Measurements from ENCODE around the gene SMIM22.

The SMIM22 gene

DNA sequence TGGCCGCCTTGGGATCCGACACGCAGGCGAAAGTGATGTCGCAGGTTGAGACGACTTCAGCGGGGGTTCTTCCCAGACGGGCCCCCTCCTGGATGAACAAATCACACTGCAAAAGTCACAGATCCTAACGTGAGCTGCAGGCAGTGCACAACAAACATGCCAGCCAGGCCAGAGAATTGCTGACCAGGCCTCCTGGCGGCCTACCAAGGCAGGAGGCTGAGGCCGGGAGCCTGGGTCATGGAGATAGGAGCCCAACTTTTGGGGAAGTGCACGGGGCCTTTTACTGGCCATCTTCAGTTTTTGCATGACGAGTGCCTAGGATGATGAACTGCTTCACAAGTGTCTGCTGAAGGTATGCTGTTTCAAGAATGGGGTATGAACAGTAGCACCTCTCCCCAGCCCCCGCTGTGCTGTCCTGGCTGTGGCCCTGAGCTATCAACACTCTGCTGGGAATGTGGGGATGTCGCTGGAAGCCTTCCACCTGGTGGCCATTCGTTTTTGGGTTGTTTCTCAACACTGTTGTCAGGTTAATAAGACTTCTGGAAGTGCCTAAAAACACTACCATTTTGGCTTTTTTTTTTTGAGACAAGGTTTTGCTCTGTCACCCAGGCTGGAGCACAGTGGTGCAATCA lies 19.5 kb downstream of the SMIM22 start:
- no peak for DNase-seq (ENCODE audit: low spot score)

DNA sequence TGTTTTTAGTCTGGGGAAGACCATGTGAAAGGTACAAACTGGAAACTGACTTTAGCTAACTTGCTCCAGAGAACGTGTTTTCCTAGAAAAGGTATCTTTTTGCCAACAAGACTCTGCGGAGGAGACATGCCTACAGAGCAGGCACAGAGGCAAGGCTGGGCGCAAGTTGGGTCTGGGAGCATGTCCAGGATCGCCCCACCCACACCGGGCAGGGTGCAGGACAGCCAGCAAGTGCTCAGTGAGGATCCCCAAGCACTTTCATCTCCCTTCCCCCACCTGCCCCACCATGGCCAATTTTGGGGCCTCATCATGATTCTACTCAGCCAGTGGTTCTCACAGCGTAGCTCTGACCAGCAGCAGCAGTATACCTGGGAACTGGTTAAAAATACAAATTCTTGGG lies 25.5 kb downstream of the SMIM22 start:
- DNase-seq (ENCODE audit: low spot score) = no peak

DNA sequence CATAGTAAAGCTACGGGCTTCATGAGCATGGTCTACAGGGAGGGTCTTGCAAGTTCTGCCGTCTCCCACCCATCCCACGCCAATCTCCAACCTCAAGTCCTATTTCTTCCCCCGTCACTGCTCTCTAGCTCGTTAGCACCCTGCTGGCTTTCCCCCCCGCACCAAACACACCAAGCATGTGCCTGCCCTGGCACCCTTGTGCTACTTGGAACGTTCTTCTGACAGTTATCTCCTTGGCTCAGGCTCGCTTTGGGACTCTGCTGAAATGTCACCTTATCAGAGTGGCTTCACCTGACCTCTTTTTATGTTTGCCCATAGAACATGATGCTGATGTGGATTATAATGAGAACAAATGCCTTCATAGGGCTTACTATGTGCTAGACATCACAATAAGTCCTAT lies 30.0 kb downstream of the SMIM22 start:
- DNase-seq (ENCODE audit: low spot score) = no peak

DNA sequence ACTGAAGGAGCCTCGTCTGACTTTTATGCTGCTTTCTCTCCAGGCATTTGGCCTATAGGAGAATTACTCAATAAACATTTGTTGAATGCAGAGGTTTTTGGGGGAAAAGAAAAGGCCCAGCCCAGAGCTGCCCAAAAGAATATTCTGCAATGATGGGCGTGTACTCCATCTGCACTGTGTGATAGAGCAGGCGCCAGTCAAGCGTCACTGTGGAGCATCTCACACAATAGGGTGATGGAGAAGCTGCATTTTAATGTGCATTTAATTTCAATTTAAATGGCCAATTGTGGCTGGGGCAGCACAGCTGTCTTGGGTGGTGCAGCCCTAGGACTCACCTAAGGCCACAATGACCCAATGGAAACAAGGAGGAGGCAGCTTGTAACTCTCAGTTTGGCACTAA lies 31.4 kb downstream of the SMIM22 start:
- no peak for DNase-seq (ENCODE audit: low spot score)

DNA sequence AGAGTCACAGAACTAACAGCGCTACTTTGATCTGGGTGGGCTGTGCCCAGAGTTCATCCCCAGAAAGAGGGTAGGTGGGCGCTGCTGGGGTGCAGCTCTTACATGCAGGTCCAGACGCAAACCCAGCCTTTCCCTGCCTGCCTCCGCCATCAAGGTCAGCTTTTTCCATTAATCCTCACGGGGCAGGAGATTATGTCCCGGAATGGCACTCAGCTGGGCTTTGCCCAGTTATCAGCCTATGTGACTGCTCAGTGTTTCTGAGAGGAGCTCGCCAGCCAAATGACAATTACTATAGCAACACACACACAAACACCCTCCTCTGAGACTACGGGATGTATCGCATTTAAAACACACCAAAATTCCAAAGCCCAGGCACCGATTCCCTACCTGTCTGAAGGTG lies 31.8 kb downstream of the SMIM22 start:
- no peak for DNase-seq (ENCODE audit: low spot score)

DNA sequence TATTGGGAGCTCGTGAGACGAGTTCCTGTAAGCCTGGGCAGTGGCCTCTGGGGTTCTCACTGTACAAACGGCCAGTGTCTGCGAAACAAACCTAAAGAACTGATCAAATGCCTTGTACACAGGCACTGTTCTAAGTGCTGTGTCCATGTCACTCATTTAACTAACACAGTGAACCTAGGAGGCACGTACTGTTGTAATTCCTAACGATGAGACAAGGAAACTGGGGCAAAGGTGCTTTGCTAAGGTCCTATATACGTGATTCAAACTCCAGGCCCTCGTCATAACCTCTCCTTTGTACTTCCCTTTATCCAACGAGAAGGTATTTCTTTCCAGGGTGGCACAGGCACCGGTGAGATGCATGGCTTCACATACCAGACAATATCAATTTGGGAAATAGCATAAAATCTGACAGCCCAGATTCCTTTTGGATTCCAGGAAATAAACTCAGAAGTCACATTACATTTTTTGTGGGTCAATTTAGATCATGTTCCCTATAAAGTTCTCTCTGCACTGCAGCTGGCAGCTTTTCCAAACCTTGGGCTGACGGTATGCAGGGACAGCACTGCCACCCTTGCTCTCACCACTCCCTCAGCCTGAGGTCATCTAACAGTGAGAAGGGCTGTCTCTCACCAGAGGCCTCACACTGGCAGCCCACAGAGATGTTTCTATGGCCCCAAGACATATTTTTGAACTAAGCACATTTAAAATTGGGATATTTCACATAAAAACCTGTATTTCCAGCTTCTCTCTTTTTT lies 33.6 kb downstream of the SMIM22 start:
- DNase-seq (ENCODE audit: low spot score) = no peak

DNA sequence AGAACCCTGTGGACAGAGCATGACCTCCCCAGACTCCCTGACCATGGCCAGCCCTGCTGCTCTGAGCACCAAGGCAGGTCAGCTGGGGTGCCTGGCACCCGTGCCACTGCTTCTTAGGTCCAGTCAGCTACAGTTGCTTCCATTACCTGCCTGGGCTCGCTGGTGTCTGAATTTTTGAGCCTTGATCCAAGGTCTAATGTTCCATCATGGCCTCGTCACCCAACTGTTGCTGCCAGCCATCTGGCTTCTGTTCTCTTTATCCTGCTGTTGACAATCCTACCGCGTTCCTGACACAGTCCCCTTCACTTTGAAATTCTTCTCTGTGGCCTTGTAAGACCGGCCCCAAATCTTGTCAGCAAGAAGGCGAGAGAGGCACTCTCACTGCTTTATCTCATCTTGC lies 35.2 kb downstream of the SMIM22 start:
- DNase-seq (ENCODE audit: low spot score) = no peak

DNA sequence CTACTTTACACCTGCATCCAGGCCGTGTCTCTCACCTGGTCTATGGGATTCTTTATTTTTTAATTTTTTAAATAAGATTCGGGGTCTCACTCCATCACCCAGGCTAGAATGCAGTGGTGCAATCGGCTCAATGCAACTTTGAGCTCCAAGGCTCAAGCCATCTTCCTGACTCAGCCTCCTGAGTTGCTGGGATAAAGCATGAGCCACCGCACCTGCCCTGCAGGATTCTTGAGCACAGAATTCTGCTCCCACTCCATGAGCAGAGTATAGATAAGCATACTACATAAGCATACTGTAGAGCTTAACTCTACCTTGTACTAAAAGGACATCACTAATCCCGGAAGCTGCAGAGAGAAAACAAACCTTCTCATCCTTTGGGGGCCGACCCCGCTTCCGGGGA lies 36.4 kb downstream of the SMIM22 start:
- DNase-seq (ENCODE audit: low spot score) = no peak

DNA sequence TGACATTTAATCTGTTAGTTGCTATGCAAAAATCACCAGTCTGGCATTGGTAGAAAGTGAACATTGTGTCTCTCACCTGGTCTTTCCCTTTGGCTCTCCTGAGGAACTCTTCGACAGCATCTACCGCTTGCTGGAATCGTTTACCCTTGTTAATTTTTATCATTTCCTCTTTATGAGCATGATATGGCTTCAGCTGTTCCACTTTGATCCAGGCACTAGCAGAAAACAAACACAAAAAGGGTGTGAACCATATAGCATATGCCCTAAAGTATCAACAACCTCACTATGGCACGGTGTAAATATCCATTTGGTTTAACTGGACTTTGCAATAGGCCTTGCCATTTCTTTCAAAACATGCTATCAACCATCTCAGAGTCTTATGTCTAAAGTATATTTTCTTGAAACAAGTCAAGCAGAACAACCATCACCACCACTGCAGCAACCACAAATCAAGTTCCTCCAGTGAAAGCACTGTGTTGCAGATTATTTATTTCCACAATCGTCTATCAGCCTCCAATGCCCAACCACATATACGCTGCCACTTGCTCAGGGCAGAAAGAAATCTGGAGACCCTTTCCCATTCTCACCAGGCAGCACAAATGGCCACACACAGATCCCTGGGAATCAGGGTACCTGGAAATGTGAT lies 37.7 kb downstream of the SMIM22 start:
- no peak for DNase-seq (ENCODE audit: low spot score)

DNA sequence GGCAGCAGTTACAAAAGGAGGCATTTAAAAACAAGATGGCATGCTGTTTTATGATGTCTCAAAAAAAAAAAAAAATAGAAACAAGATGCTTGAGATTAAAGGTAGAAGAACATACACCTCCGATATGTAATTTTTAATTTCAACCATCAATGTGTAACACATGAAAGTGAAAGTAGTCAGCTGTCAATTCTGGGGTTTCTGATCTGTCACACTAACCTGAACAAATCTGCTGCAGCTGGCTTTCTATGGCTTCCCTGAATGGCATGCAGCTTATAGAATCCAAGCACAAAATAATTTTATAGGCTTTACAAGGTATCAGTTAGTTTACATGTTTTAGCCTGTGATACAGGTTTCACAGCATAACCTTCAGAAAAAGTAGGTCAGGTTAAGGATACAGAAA lies 38.4 kb downstream of the SMIM22 start:
- DNase-seq (ENCODE audit: low spot score) = no peak

DNA sequence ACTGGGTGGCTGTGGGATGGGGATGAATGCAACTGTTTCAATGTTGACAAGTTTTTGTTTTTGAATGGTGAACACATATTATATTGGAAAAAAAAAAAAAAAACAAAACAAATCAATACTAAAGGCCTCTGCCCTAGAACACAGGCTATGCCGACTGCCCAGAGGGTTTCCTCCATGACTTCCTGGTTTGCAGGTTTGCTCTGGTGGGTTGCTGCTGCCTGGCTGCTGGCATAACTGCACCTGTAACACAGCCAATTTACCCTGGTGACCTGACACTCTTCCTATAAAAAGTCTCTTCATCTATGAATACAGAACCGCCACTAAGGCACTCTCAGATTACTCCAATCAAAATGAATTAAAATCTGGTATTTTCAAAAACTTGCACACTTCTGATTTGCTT lies 41.6 kb downstream of the SMIM22 start:
- DNase-seq (ENCODE audit: low spot score) = no peak

DNA sequence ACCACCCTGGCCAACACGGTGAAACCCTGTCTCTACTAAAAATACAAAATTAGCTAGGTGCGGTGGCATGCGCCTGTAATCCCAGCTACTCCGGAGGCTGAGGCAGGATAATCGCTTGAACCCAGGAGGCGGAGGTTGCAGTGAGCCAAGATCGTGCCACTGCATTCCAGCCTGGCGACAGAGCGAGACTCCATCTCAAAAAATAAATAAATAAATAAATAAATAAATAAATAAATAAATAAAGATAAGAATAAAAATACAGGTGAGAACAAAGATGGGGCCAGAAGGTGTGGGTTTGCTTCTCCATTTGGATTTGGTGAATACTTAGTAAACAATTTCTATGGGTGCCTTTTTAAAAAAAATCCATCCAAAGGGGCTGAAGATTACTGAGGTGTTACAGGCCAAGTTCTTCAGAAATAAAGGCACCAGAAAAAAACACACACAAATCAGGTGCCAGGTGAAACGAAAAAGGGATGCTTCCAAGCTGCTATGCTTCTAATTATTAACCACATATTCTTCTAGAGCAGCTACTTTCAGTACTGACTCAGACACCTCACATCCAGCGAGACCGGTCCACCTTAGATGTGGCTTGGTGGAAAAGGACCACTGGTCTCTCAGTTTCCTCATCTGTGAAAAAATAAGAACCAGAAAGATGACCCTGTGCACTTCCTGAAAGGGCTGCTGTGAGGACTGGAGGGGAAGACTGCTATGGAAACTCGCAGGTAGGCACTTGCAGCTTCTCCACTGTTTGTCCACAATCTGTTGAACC lies 42.7 kb downstream of the SMIM22 start:
- DNase-seq (ENCODE audit: low spot score) = no peak

DNA sequence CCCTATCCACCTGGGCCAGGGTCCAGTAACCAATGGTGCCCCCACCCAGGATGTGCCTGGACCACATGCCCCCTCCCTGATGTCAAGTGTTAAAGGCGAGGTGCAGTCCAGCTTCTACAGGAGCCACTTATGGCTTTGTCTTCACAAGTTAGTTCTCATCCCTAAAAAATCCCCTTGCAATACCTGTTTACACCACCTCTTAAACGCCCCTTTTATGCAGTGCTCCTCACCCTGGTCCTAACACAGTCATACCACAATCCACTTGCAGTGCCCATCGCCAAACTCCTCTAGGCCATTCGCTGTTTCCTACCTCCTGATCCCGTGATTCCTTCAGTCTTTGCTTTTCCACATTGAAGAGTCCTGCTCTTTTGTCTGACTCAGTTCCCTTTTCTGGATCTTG lies 44.8 kb downstream of the SMIM22 start:
- DNase-seq (ENCODE audit: low spot score) = no peak

DNA sequence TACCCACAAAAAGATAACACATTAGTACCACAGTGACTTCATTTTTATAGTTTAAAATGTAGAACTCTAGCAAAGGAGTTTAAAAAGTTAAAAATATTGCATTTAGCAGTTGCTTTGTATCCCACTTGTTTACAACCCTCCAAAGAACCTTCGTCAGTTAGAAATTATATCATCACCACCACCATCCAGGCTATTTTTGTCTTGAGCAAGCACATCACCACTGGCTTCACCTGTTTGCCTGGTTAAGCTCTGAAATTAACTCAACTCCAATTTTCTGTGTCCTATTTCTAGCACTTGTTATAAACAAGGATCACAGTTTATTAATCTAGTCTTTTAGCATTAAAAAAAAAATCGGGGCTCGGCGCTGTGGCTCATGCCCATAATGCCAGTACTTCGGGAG lies 45.8 kb downstream of the SMIM22 start:
- DNase-seq (ENCODE audit: low spot score) = no peak
